ENCODE results near the gene AGK. TPM values are rescaled to one million over a fixed set of nuclear protein-coding genes. Genes with fewer than 3 reads are reported as not detected.
A peak's percentile ranks its signal among the peaks of the same experiment; 100 is the strongest.

Gene AGK
- total and polyA plus RNA-seq, 2 experiments from 2014 or later: 21.9 to 37.9 TPM

- Mint-ChIP-seq H3K27me3 (ENCODE audit: insufficient read depth, low read depth, poor library complexity) (peaks cover 4% of the 10 kb centered on the region), H3K4me3 (no peak overlapping the region), H3K4me1 (peaks cover 69% of the 10 kb centered on the region), H3K36me3 (ENCODE audit: low read depth) (no peaks in the 10 kb centered on the region), H3K27ac (no peak overlapping the region; the same call in 1 of the 2 replicates), H3K9me3 (no peaks in the 10 kb centered on the region)
- no peaks in the 10 kb centered on the region for H3K9me2 ChIP-seq (ENCODE audit: insufficient read depth)
- peaks cover 85% of the 10 kb centered on the region for H3K79me2 ChIP-seq (replicated peaks; ENCODE audit: insufficient read depth)
- H3K4me2 ChIP-seq: no peak overlapping the region
- peaks cover 47% of the 10 kb centered on the region for H3K4me1 ChIP-seq (ENCODE audit: insufficient read depth)
- H3K4me3 ChIP-seq: no peak overlapping the region
- H3K36me3 ChIP-seq (ENCODE audit: insufficient read depth): no peaks in the 10 kb centered on the region
- H3K27ac ChIP-seq (ENCODE audit: low read depth): no peak overlapping the region
- no peak for ATAC-seq
- H3F3A ChIP-seq (replicated peaks; ENCODE audit: low read depth): peaks cover 3% of the 10 kb centered on the region; the same call in 1 of the 2 replicates
- H3K27me3 ChIP-seq (ENCODE audit: insufficient read depth): no peaks in the 10 kb centered on the region
- H4K20me1 ChIP-seq (replicated peaks; ENCODE audit: insufficient read depth): peaks cover 7% of the 10 kb centered on the region; the same call in 1 of the 2 replicates
- H2AFZ ChIP-seq: no peak overlapping the region
- no peak for DNase-seq (ENCODE audit: low spot score)
- TF ChIP-seq STAT1 (IDR thresholded peaks at IDR 0.05; ENCODE audit: unreplicated experiment) (no peak), REST (IDR thresholded peaks at IDR 0.05; ENCODE audit: unreplicated experiment) (no peak), EZH2phosphoT487 (IDR thresholded peaks at IDR 0.05; ENCODE audit: unreplicated experiment) (no peak)
- TF ChIP-seq, protein P1, sequence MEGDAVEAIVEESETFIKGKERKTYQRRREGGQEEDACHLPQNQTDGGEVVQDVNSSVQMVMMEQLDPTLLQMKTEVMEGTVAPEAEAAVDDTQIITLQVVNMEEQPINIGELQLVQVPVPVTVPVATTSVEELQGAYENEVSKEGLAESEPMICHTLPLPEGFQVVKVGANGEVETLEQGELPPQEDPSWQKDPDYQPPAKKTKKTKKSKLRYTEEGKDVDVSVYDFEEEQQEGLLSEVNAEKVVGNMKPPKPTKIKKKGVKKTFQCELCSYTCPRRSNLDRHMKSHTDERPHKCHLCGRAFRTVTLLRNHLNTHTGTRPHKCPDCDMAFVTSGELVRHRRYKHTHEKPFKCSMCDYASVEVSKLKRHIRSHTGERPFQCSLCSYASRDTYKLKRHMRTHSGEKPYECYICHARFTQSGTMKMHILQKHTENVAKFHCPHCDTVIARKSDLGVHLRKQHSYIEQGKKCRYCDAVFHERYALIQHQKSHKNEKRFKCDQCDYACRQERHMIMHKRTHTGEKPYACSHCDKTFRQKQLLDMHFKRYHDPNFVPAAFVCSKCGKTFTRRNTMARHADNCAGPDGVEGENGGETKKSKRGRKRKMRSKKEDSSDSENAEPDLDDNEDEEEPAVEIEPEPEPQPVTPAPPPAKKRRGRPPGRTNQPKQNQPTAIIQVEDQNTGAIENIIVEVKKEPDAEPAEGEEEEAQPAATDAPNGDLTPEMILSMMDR (conservative IDR thresholded peaks at IDR 0.05; ENCODE audit: low read depth in 2 of 2): no peak
Observed at GRCh38 chr7:141696348-141696747, 145.1 kb downstream of the AGK start.

- Histone ChIP-seq H3K27ac (ENCODE audit: low read depth) (no peak overlapping the region), H3K27me3 (ENCODE audit: insufficient read depth) (peaks cover 1% of the 10 kb centered on the region; the same call in 1 of the 2 replicates), H3K4me2 (peak overlapping the region; percentile 41; the same call in 1 of the 2 replicates), H3K36me3 (ENCODE audit: insufficient read depth) (no peaks in the 10 kb centered on the region), H2AFZ (no peak overlapping the region), H3K79me2 (replicated peaks; ENCODE audit: insufficient read depth) (peaks cover 76% of the 10 kb centered on the region), H3F3A (replicated peaks; ENCODE audit: low read depth) (peaks cover 3% of the 10 kb centered on the region; the same call in 1 of the 2 replicates), H3K4me3 (no peak overlapping the region), H3K9me2 (ENCODE audit: insufficient read depth) (no peaks in the 10 kb centered on the region), H3K4me1 (ENCODE audit: insufficient read depth) (peaks cover 45% of the 10 kb centered on the region), H4K20me1 (replicated peaks; ENCODE audit: insufficient read depth) (peaks cover 7% of the 10 kb centered on the region; the same call in 1 of the 2 replicates)
- H3K27me3 Mint-ChIP-seq (ENCODE audit: insufficient read depth, low read depth, poor library complexity): peaks cover 4% of the 10 kb centered on the region
- no peak for ATAC-seq
- no peak for DNase-seq (ENCODE audit: low spot score)
- H3K36me3 Mint-ChIP-seq (ENCODE audit: low read depth): no peaks in the 10 kb centered on the region
- no peak overlapping the region for H3K27ac Mint-ChIP-seq
- H3K9me3 Mint-ChIP-seq: no peaks in the 10 kb centered on the region
- TF ChIP-seq, protein P1 (conservative IDR thresholded peaks at IDR 0.05; ENCODE audit: low read depth in 2 of 2): no peak
- TF ChIP-seq STAT1 (IDR thresholded peaks at IDR 0.05; ENCODE audit: unreplicated experiment) (no peak), NANOG (IDR thresholded peaks at IDR 0.05; ENCODE audit: borderline replicate concordance) (no peak), POLR2AphosphoS5 (IDR thresholded peaks at IDR 0.05; ENCODE audit: low read depth) (no peak), ETS1 (IDR thresholded peaks at IDR 0.05) (no peak), CREB1 (CRISPR knock-in tag; IDR thresholded peaks at IDR 0.05; ENCODE audit: low read depth) (no peak), ZNF331 (CRISPR knock-in tag; IDR thresholded peaks at IDR 0.05; ENCODE audit: low read depth) (no peak), JUNB (IDR thresholded peaks at IDR 0.05; ENCODE audit: unreplicated experiment) (no peak)
- no peak overlapping the region for H3K4me3 Mint-ChIP-seq
- peaks cover 60% of the 10 kb centered on the region for H3K4me1 Mint-ChIP-seq
Observed at GRCh38 chr7:141697211-141697871, 146.1 kb downstream of the AGK start.
